ENCODE data around the gene MRRF.
"Not testable (repeated sequence)": the region's sequence is repeated elsewhere in the genome, so short reads cannot be mapped to it uniquely, and the experiment has no call there.

MRRF gene

GRCh38 chr9:122318284-122318683, 53.6 kb downstream of the MRRF start:
- in situ Hi-C loops (cut with HindIII; ENCODE audit: low pct_ligation_motif_present, low pct_unique_long_range_greater_than_20kb, low sequenced_read_pairs) = no loop called here
- no peak for DNase-seq

GRCh38 chr9:122320413-122320881, 55.8 kb downstream of the MRRF start:
- no peak for DNase-seq
- in situ Hi-C loops (cut with HindIII; ENCODE audit: low pct_ligation_motif_present, low pct_unique_long_range_greater_than_20kb, low sequenced_read_pairs) = no loop called here

DNA sequence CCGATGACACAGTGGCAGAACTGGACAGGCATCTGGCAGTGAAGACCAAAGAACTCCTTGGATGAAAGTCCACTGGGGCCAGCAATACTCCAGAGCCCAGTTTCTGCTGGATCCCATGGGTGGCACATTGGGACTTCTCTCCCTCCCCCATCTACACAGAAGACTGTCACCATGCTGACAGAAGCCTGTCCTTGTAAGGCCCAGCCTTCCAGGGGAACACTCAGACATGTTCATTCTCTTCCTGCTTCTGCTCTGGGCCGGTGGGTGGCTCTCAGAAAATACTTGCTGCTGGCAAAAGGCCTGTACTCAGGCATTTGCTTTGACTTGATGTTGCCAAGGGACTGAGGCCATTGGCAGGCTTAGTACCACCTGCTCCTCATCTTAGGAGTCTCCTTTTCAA, 57.9 kb downstream of the MRRF start:
- DNase-seq = no peak
- in situ Hi-C loops (cut with HindIII; ENCODE audit: low pct_ligation_motif_present, low pct_unique_long_range_greater_than_20kb, low sequenced_read_pairs) = no loop called here

DNA sequence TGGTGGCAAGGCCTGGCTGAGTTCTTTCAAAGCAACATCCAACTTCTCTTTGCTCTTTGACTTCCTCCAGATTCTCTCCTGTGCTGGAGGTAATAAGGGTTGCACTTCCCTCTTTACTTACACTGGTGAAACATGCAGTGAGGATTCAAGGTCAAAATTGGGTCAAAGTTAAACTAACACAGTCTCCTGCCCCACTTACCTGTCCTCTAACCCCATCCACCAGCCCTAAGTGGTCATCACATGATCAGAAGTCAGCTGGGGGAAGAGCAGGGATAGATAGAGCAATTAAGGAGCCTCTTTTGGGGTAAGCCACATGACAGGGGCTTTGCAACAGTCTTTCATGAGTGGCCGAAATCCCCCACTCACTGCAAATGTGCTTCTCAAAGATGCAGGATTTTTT, 60.0 kb downstream of the MRRF start:
- DNase-seq; in situ Hi-C loops (cut with HindIII; ENCODE audit: low pct_ligation_motif_present, low pct_unique_long_range_greater_than_20kb, low sequenced_read_pairs): not testable (repeated sequence)

- no peak for DNase-seq
- in situ Hi-C loops (cut with HindIII; ENCODE audit: low pct_ligation_motif_present, low pct_unique_long_range_greater_than_20kb, low sequenced_read_pairs) = no loop called here
Measured at GRCh38 chr9:122325124-122325523, 60.4 kb downstream of the MRRF start.

GRCh38 chr9:122327175-122327574, 62.5 kb downstream of the MRRF start:
- in situ Hi-C loops (cut with HindIII; ENCODE audit: low pct_ligation_motif_present, low pct_unique_long_range_greater_than_20kb, low sequenced_read_pairs) = no loop called here

GRCh38 chr9:122329597-122329996, 64.9 kb downstream of the MRRF start:
- in situ Hi-C loops (cut with HindIII; ENCODE audit: low pct_ligation_motif_present, low pct_unique_long_range_greater_than_20kb, low sequenced_read_pairs) = no loop called here

More at GRCh38 chr9:122327175-122327574, 62.5 kb downstream of the MRRF start:
- DNase-seq = no peak

GRCh38 chr9:122330466-122330865, 65.8 kb downstream of the MRRF start:
- in situ Hi-C loops (cut with HindIII; ENCODE audit: low pct_ligation_motif_present, low pct_unique_long_range_greater_than_20kb, low sequenced_read_pairs); DNase-seq: not testable (repeated sequence)

More at GRCh38 chr9:122329597-122329996, 64.9 kb downstream of the MRRF start:
- DNase-seq = no peak

GRCh38 chr9:122331523-122331927, 66.8 kb downstream of the MRRF start:
- in situ Hi-C loops (cut with HindIII; ENCODE audit: low pct_ligation_motif_present, low pct_unique_long_range_greater_than_20kb, low sequenced_read_pairs) = no loop called here
- DNase-seq = no peak

DNA sequence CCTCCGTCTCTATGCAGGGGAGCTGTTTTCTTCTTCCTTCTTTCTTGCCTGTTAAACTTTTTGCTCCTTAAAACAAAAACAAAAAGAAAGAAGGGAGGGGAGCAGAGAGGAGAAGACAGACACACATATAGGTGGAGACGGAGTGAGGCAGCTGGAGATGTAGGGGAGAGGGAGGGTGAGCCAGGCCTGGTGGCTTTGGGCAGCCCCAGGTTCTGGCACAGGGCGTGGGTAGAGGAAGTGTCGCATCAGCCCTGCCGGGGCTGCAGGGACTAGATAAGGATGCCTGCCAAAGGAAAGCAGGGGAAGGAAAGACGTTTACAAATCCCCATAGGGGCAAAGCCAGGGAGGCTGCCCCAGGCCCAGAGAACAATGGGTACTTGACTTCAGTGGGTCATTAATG, 67.4 kb downstream of the MRRF start:
- in situ Hi-C loops (cut with HindIII; ENCODE audit: low pct_ligation_motif_present, low pct_unique_long_range_greater_than_20kb, low sequenced_read_pairs) = no loop called here
- no peak for DNase-seq

GRCh38 chr9:122332644-122333043, 68.0 kb downstream of the MRRF start:
- DNase-seq = no peak

DNA sequence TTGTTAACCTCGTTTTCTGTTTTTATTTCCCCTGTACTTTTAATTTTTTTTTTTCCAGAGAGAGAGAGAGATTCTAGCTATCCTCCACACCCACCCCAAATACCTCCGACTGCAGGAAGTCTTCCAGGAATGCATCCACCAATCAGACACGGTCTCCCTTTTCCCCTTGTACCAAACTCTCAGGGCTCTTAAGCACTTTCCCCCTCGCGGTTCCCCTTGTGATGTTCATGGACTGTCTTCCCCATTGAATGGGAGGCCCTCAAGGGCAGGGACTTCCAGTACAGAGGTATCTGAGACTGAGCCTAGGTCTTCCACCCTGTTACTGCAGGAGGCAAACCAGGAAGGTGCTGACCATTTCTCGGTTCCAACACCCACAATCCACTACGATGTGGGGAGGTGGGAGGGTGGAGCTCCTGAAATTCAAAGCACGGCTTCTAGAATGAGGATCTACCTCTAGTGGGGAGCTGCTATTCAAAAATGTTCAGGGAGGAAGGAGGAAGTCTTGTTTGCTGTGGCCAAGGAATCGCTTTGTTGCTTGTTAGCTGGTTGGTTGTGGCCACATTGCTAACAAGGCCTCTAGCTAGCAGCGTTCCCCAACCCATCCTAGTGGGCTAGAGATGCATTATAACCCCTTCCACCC, 68.6 kb downstream of the MRRF start:
- no peak for DNase-seq
- in situ Hi-C loops (cut with HindIII; ENCODE audit: low pct_ligation_motif_present, low pct_unique_long_range_greater_than_20kb, low sequenced_read_pairs) = no loop called here

More at GRCh38 chr9:122332644-122333043, 68.0 kb downstream of the MRRF start:
- in situ Hi-C loops (cut with HindIII; ENCODE audit: low pct_ligation_motif_present, low pct_unique_long_range_greater_than_20kb, low sequenced_read_pairs) = no loop called here

DNA sequence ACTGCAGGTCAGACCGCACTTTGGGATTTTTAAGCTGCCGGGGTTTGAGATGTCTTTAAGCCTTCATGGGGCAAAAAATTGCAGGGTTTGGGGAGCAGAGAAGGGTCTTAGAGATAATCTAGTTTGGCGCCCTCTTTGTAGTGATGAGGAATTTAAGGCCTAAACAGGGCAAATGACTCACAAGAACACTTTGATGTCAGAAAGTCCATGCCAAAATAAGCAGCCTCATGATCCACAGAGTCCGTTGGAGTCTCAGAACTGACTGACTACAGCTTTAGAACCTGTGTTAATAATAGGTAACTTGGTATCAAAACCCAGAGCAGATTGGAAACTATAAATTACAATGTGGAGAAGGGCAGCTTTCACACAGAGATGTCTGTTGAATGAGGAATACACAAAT, 70.2 kb downstream of the MRRF start:
- in situ Hi-C loops (cut with HindIII; ENCODE audit: low pct_ligation_motif_present, low pct_unique_long_range_greater_than_20kb, low sequenced_read_pairs) = no loop called here
- DNase-seq = no peak

DNA sequence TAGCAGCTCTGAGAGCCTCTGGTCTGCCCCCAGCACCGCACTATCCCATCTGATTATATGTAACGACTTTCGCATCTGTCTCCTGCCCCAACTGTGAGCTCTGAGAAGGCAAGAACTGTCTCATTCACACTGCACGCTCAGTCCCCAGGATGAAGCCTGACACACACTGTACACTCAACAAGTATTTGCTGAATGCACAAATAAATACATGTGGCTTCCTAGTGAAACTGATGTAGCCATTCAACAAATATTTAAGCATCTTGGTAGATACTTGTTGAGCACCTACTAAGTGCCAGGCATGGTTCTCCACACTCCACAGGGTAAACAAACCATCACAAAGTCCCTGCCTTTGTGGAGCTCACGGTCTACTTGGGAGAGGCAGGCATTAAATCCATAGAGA, 71.5 kb downstream of the MRRF start:
- DNase-seq = no peak
- in situ Hi-C loops (cut with HindIII; ENCODE audit: low pct_ligation_motif_present, low pct_unique_long_range_greater_than_20kb, low sequenced_read_pairs) = no loop called here

DNA sequence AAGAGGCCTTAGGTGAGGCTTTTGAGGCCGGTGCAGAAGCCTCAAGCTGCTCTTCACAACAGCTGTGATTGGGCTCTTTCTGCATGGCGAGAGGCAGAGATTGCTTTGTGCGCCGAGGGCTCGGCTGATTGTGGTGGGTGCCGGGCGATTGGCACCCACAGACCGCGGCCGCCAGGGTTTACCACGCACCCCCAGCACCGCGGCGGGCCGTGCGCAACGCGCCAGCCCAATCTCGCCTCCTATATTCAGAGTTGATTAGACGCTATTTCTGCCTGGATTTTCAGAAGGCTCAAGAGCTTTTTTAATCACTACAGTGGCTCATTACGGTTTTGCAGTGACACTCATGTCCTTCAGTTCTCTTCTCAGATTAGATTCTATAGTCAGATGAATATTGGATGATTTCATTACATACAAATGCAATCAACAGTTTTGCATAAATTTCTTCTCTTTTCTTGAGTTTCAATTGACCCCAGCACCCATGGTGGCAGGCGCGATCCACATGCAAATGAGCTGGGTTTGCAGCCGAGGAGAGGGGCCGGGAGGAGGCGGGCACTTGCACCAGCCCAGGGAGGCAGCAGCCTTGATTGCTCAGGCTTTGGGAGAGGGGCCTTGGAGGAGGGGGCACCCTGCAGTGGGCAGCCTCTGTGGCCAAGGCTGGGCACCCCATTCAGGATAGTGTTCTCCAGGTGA, 72.3 kb downstream of the MRRF start:
- in situ Hi-C loops (cut with HindIII; ENCODE audit: low pct_ligation_motif_present, low pct_unique_long_range_greater_than_20kb, low sequenced_read_pairs) = no loop called here
- DNase-seq = no peak

GRCh38 chr9:122337556-122337929, 72.9 kb downstream of the MRRF start:
- in situ Hi-C loops (cut with HindIII; ENCODE audit: low pct_ligation_motif_present, low pct_unique_long_range_greater_than_20kb, low sequenced_read_pairs) = no loop called here
- no peak for DNase-seq

DNA sequence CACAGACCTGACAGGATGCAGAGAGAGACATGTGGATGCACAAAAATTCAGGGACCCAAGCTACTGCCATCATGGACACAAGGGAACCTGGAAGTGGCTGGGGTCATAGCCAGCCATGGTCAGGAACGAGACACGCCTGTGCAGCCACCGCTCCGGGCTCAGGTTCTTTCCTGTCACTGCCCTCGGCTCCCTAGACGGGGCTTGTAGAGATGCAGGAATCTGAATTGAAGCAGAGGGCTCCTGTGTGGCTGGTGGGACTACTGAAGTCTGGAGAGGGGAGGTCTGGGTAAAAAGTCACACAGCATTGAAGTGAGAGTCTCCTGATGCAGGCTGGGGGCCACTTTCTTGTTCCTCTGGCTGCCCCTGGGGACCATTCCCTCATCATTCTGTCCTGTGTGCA, 73.9 kb downstream of the MRRF start:
- DNase-seq = no peak
- in situ Hi-C loops (cut with HindIII; ENCODE audit: low pct_ligation_motif_present, low pct_unique_long_range_greater_than_20kb, low sequenced_read_pairs) = no loop called here

DNA sequence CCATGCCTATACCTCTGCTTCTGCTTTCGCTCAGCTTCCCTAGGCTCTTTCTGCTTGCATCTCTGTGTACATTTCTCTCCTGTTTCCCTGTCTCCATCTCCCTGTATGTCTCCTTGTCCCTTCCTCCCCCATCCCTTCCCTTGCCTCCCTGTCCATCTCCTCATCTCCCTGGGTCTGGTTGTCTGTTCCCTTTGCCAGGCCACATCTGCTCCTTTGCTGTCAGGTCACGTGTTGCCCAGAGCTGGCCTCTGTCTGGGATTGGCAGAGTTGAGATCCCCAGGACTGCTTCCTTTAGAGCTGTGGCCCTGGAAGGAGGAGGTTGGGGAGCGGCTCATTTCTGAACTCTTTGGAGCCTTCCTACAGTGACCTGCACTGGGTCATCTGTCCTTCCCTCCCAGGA, 74.3 kb downstream of the MRRF start:
- DNase-seq = no peak
- in situ Hi-C loops (cut with HindIII; ENCODE audit: low pct_ligation_motif_present, low pct_unique_long_range_greater_than_20kb, low sequenced_read_pairs) = no loop called here

- DNase-seq = no peak
- in situ Hi-C loops (cut with HindIII; ENCODE audit: low pct_ligation_motif_present, low pct_unique_long_range_greater_than_20kb, low sequenced_read_pairs) = no loop called here
Measured at GRCh38 chr9:122339579-122339978, 74.9 kb downstream of the MRRF start.

- in situ Hi-C loops (cut with HindIII; ENCODE audit: low pct_ligation_motif_present, low pct_unique_long_range_greater_than_20kb, low sequenced_read_pairs) = no loop called here
- DNase-seq = no peak
Measured at GRCh38 chr9:122340161-122340560, 75.5 kb downstream of the MRRF start.
